DMS153 treated with DMSO at 0.1 percent for 48 hours (cell line): ENCODE data around the gene ABHD6.
"Not testable (repeated sequence)": the region's sequence is repeated elsewhere in the genome, so short reads cannot be mapped to it uniquely, and the experiment has no call there.

Experiments used
- DNase-seq: peaks from one replicate; lab custom pipeline; 2025; ENCODE audit not compliant: unreplicated experiment; lab: John Stamatoyannopoulos, UW

ABHD6 gene

GRCh38 chr3:58207954-58208353, 29.6 kb upstream of the ABHD6 start:
- DNase-seq: no peak

GRCh38 chr3:58209933-58210332, 27.7 kb upstream of the ABHD6 start:
- DNase-seq: no peak

GRCh38 chr3:58210761-58211460, 26.7 kb upstream of the ABHD6 start, which contains the start of gene DNASE1L3:
DNASE1L3 (minus strand) TSS chr3:58210972; CDS start chr3:58210906, 66 bp downstream.
- no peak for DNase-seq

DNA sequence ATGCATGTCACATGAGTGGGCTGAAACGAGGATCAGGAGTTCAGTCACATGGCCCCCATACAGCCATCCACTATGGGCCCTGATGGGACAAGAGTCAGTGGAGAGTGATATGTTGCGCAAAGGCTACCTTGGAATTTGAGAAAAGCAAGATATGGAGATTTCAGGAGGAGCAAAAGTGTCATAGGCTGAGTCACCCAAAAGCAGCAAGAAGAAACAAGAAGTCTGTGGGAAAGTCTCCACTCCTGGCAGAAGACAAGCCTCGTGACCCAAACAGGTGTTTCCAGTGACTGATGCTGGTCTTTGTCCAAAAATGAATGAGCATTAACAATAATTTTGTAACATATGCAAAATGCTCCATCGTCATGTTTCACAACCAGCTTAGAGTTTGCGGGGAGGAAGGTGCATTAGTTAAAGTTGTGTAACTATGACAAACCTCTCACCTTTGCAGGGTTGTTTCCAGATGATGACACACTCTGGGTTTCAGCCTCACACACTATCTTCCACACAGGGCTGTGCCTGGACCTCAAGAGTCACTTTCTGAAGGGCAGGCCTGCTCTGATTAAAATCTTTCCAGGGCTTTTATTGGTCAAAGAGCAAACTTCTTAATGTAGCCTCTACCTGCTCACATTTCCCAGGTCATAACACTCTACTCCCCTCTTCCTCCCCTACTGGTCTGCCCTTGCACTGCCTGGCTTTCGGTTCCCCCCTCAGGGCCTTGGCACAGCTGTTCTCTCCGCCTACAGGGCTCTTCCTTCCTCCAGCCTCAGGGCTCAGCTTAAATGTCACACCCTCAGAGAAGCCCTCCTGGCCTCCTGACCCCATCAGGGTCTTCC, 22.9 kb upstream of the ABHD6 start:
- no peak for DNase-seq

DNA sequence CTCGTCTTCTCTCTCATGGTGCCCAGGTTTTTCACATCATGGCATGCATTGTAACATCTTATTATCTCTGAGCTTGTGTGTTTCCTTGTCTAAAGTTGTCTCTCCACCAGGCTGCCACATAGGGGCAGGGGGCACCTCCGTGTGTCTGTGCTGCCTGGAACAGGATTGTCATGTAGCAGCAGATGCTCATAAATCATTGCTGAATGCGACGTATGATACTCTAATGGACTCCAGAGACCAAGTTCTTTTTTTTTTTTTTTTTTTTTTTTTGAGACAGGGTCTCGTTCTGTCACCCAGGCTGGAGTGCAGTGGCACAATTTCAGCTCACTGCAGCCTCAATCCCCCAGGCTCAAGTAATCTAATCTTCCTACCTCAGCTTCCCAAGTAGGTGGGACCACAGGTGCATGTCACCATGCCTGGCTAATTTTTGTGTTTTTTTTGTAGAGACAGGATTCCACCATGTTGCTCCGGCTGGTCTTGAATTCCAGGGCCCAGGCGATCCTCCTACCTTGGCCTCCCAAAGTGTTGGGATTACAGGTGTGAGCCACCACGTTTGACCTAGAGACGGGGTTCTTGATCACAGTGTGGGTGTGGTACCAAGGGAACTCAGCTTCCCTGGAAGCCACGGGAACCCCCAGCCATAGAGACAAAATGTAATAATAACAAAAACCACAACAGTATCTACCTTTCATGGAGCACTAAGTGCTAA, 22.1 kb upstream of the ABHD6 start:
- DNase-seq: no peak

DNA sequence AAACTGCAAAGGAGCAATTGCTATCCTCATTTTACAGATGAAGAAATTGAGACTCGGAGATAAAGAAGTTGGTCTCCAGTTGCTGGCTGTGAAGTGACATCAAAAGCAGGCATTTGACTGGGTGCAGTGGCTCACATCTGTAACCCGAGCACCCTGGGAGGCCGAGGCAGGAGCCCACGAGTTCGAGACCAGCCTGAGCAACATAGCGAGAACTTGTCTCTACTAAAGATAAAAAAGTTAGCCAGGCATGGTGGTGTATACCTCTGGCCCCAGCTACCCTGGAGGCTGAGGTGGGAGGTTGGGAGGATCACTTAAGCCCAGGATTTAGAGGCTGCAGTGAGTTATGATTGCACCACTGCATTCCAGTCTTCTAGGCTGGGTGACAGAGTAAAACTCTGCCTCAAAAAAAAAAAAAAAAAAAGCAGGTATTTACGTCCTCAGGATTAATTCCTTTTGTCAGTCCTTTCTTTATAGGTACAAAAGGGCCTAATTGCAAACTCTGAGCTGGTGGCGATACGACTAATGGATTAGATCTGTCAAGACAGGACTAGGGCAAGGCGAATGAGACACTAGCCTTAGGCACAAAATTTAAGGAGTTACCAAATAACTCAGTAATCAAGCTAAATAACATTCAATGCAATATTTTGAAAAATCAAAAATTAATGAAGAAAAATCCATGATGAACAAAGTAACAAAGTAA, 20.9 kb upstream of the ABHD6 start:
- no peak for DNase-seq

GRCh38 chr3:58217209-58217811, 20.3 kb upstream of the ABHD6 start:
- peak; percentile 1 for DNase-seq

DNA sequence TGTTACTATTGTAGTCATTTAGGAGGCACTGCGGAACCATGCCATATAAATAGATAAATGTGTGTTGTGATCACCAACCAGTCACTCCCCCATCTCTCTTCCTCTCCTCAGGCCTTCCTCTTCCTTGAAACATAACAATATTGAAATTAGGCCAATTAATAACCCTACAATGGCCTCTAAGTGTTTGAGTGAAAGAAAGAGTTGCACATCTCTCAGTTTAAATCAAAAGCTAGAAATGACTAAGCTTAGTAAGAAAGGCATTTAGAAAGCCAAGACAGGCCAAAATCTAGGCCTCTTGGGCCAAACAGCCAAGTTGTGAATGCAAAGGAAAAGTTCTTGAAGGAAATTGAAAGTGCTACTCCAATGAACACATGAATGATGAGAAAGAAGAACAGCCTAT, 18.7 kb upstream of the ABHD6 start:
- DNase-seq: no peak

GRCh38 chr3:58222161-58222724, 15.3 kb upstream of the ABHD6 start:
- DNase-seq: no peak

DNA sequence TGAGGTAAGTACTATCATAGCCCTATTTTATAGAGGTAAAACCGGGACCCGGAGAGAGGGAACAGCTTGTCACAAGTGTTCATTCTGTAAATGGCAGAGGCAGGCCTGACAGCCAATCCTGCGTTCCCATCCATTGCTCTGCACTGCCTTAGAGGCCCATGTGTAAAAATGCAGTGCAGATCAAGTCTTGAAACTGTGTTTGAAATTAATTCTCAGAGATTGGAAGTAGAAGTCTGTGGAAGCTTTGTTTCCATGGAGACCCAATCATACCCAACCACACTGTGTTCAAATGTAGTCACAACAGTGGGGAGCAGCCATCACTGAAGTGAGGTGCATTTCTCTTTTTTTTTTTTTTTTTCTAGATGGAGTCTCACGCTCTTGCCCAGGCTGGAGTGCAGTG, 13.7 kb upstream of the ABHD6 start:
- no peak for DNase-seq

- DNase-seq: not testable (repeated sequence)
Measured at GRCh38 chr3:58227933-58228332, 9.7 kb upstream of the ABHD6 start.

- DNase-seq: no peak
Measured at GRCh38 chr3:58230876-58231552, 6.6 kb upstream of the ABHD6 start.

DNA sequence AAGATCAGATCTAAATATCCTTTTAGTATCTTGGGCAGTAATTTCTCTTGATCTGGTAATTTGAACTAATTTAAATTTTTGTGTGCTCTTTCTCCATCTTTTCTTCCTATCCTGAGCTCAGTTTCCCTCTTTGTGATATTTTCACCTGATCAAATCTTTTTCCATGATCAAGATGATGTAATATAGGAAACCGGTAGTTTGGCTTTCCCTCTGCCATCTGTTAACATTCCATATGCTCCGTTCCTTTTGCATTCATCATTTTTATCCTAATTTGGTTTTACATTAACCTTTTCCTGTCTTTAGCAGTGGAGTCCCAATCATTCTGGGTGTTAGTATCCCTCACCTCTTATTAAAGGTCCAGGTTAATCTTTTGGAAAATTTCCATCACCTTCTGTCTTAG, 5.9 kb upstream of the ABHD6 start:
- DNase-seq: no peak

- no peak for DNase-seq
Measured at GRCh38 chr3:58234516-58234931, 3.1 kb upstream of the ABHD6 start.

DNA sequence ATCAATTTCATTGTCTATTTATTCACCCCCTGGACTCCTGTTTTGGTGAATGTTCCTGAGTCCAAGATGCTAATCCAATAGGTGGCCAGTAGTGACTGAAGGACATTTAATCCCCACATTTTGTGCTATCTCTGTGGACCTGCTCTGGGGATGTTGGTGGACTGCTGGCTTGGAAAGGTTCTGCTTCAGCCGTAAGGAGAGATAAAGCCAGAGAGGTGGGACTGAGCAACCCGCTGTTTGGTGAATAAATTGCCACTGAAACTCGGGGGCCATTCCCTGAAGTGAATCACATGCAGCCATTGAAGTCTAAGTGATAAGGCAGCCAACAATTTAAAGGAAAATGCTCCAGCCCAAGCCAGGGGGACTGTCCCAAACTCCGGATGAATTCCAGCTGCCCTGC, 1.6 kb upstream of the ABHD6 start:
- DNase-seq: no peak

DNA sequence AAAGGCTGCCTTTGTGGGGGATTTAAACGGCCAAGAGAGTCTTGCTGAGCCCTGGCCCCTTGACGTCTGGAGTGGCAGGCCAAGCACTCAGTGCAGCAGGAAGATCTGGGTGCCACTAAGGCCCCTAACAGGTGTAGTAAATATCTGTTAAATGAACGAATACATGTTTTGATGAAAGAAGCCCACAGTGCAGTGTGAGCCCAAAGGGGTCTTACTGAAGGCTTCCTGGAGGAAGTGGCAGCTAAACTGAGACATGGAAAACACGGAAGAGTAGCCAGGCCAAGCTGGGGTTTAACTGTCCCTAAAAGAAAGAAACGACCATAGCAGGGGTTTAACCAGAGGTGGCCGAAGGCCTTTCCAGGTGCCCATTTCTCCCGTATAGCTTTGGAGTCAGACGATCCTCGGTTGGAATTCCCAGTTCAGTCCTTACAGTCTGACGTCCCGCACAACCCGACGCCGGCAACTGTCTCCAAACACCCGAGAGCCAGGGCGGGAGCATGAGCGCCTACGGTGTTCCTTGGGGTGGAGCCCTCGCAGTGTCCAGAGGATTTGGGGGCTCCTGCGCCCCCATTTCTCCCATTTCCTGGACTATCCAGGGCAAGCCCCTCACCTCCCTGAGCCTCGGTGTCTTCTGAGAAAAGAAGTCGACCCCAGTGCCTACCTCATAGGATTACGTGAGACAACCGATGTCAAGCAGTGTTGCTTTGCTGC, 910 bp upstream of the ABHD6 start:
- DNase-seq: no peak

- DNase-seq: no peak
Measured at GRCh38 chr3:58237941-58238681, 519 bp downstream of the ABHD6 start.

- no peak for DNase-seq
Measured at GRCh38 chr3:58238830-58239229, 1.2 kb downstream of the ABHD6 start.
